ENCODE results near the gene GET3. TPM values are rescaled to one million over a fixed set of nuclear protein-coding genes. Genes with fewer than 3 reads are reported as not detected.
A peak's percentile ranks its signal among the peaks of the same experiment; 100 is the strongest.

GET3 gene
- total RNA-seq, 4 donors from 2014 or later, result 52.6 to 85.1 (median 70.5) TPM

- Histone ChIP-seq H3K36me3 (no peaks in the 10 kb centered on the region), H3K27me3 (no peaks in the 10 kb centered on the region), H3K4me3 (peak overlapping the region; percentile 91 to 98 (median 94)), H3K4me1 (peaks cover 31 to 33% of the 10 kb centered on the region in 2 donors), H3K27ac (peak overlapping the region; percentile 99 to 100 (median 100)), H3K9me3 (no peaks in the 10 kb centered on the region)
- DNase-seq, result no peak
- in situ Hi-C loops (cut with MboI; ENCODE audit: low sequenced_read_pairs in 4 of 4) (no loop called here), intact Hi-C loops (cut with DNase I; ENCODE audit: low total_unique reads) (loop anchor here (1.0 to 5.0 kb wide), 5 partner anchors 18 to 1054 kb away; partner anchors contain the start of genes FARSA, HOOK2, IER2 and STX10)
- peak in 1 of 5 experiments; percentile 5 for TF ChIP-seq CTCF (IDR thresholded peaks at IDR 0.05 in 4 of 5, conservative IDR thresholded peaks at IDR 0.05 in 1 of 5)
- TF ChIP-seq POLR2A (IDR thresholded peaks at IDR 0.05), result peak in 1 of 2 donors; percentile 47
- no peak for ATAC-seq
Observed at GRCh38 chr19:12792853-12793289, 55.6 kb downstream of the GET3 start.

GRCh38 chr19:12793290-12794195, 56.2 kb downstream of the GET3 start:
- DNase-seq (peak; percentile 85 to 92), ATAC-seq (peak; percentile 48 to 55)
- no peaks in the 10 kb centered on the region for H3K36me3 ChIP-seq
- no peaks in the 10 kb centered on the region for H3K9me3 ChIP-seq
- peak overlapping the region; percentile 91 to 98 (median 94) for H3K4me3 ChIP-seq
- in situ Hi-C loops (cut with MboI; ENCODE audit: low sequenced_read_pairs in 4 of 4), result no loop called here
- H3K27me3 ChIP-seq, result no peaks in the 10 kb centered on the region
- peaks cover 24 to 27% of the 10 kb centered on the region in 2 donors for H3K4me1 ChIP-seq
- peak overlapping the region; percentile 99 to 100 (median 100) for H3K27ac ChIP-seq
- TF ChIP-seq CTCF (IDR thresholded peaks at IDR 0.05 in 4 of 5, conservative IDR thresholded peaks at IDR 0.05 in 1 of 5), result peak in 2 of 5 experiments; percentile 19 to 30
- TF ChIP-seq POLR2A (IDR thresholded peaks at IDR 0.05), result peak; percentile 82 to 90
- intact Hi-C loops (cut with DNase I; ENCODE audit: low total_unique reads), result loop anchor here (1.0 to 5.0 kb wide), 5 partner anchors 18 to 1054 kb away; partner anchors contain the start of genes FARSA, HOOK2, IER2 and STX10

GRCh38 chr19:12794196-12794941, 57.1 kb downstream of the GET3 start:
- no peaks in the 10 kb centered on the region for H3K27me3 ChIP-seq
- intact Hi-C loops (cut with DNase I; ENCODE audit: low total_unique reads), result loop anchor here (5.0 kb wide), 4 partner anchors 72 to 1053 kb away; partner anchors contain the start of genes FARSA, IER2, STX10 and TNPO2
- DNase-seq (no peak), ATAC-seq (no peak)
- H3K27ac ChIP-seq, result peak overlapping the region; percentile 99 to 100 (median 100)
- peaks cover 0 to 8% of the 10 kb centered on the region in 2 donors for H3K36me3 ChIP-seq
- H3K4me1 ChIP-seq, result peaks cover 16 to 18% of the 10 kb centered on the region in 2 donors
- H3K4me3 ChIP-seq, result peak overlapping the region; percentile 91 to 98 (median 94)
- in situ Hi-C loops (cut with MboI; ENCODE audit: low sequenced_read_pairs in 4 of 4), result no loop called here
- TF ChIP-seq CTCF (IDR thresholded peaks at IDR 0.05 in 4 of 5, conservative IDR thresholded peaks at IDR 0.05 in 1 of 5), result no peak
- H3K9me3 ChIP-seq, result no peaks in the 10 kb centered on the region

GRCh38 chr19:12794971-12795381, 57.7 kb downstream of the GET3 start:
- peak overlapping the region; percentile 99 to 100 (median 100) for H3K27ac ChIP-seq

More at GRCh38 chr19:12794971-12795381, 57.7 kb downstream of the GET3 start:
- H3K36me3 ChIP-seq, result peaks cover 0 to 14% of the 10 kb centered on the region in 2 donors
- DNase-seq, result no peak
- ATAC-seq, result no peak
- H3K27me3 ChIP-seq, result no peaks in the 10 kb centered on the region
- in situ Hi-C loops (cut with MboI; ENCODE audit: low sequenced_read_pairs in 4 of 4) (loop anchor here in 2 of 4 donors (5.0 kb wide), 1 partner anchor 33 kb away; no protein-coding TSS in a partner anchor), intact Hi-C loops (cut with DNase I; ENCODE audit: low total_unique reads) (loop anchor here (5.0 kb wide), 4 partner anchors 73 to 1052 kb away; partner anchors contain the start of genes FARSA, IER2, STX10 and TNPO2)
- no peaks in the 10 kb centered on the region for H3K9me3 ChIP-seq
- no peak overlapping the region for H3K4me3 ChIP-seq
- peaks cover 14 to 17% of the 10 kb centered on the region in 2 donors for H3K4me1 ChIP-seq
- TF ChIP-seq CTCF (IDR thresholded peaks at IDR 0.05 in 4 of 5, conservative IDR thresholded peaks at IDR 0.05 in 1 of 5), result no peak
- no peak for TF ChIP-seq POLR2A (IDR thresholded peaks at IDR 0.05)
